Testis (tissue), 2 donors: ENCODE measurements around the gene TGFBRAP1.

Experiments
- CTCF ChIP-seq, 3 experiments: fragments of 450-650 bp in 2 of 3; fragments of 200-600 bp in 1 of 3; sonication (generic) in 1 of 3; IDR thresholded peaks; one replicate each; pipeline ENCODE4 v1.5.1; 2016 to 2019; ENCODE audit warnings: antibody characterized with exemption in 3 of 3, mild to moderate bottlenecking in 2 of 3, moderate library complexity in 1 of 3
- POLR2A ChIP-seq: fragments of 450-650 bp; IDR thresholded peaks from one replicate; pipeline ENCODE4 v1.6.1; 2017; ENCODE audit warnings: antibody characterized with exemption, mild to moderate bottlenecking, moderate library complexity

GRCh38 chr2:105313877-105314276 lies 15.7 kb downstream of the TGFBRAP1 start:
- TF ChIP-seq CTCF (IDR thresholded peaks at IDR 0.05) (no peak), POLR2A (no peak)
